Naive thymus-derived CD4-positive, alpha-beta T cell (primary cell): ENCODE measurements around the gene FAM234A. TPM values are rescaled to one million over a fixed set of nuclear protein-coding genes. Genes with fewer than 3 reads are reported as not detected.

Source experiments
- ATAC-seq: fragments of 150-1000 bp; cut with Tn5 transposase; 2 replicates; pipeline ENCODE4 v1.10.0; 2021; ENCODE audit warnings: mild to moderate bottlenecking, moderate library complexity
- CTCF ChIA-PET: fragments of 350-600 bp; sonication (Branson Sonifier 250); formaldehyde crosslinking; loops from one replicate; lab custom pipeline; 2021; ENCODE audit warnings: antibody characterized with exemption; lab: Charles Lee
- POLR2A ChIA-PET: fragments of 350-600 bp; sonication (Branson Sonifier 250); formaldehyde crosslinking; loops from one replicate; lab custom pipeline; 2021; ENCODE audit warnings: antibody characterized with exemption, inconsistent platforms; lab: Charles Lee
- DNase-seq, 9 donors: peaks; one replicate each; pipeline versions ENCODE4 v3.0.0 to v3.0.0-alpha.2; 2020 to 2022; ENCODE audit warnings: mixed read lengths in 1 of 9
- H3K27ac ChIP-seq: one replicate; pipeline ENCODE4 v1.7.0; 2013; ENCODE audit warnings: mild to moderate bottlenecking, low read depth, low read length, moderate library complexity
- H3K27me3 ChIP-seq, 2 donors: one replicate each; pipeline ENCODE4 v1.7.0; 2013; ENCODE audit warnings: low read length in 2 of 2, mild to moderate bottlenecking in 2 of 2, moderate library complexity in 2 of 2; ENCODE audit not compliant: control insufficient read depth in 2 of 2, insufficient read depth in 2 of 2
- H3K36me3 ChIP-seq, 3 experiments: 1 replicate in 2 of 3; 2 replicates in 1 of 3; pipeline ENCODE4 v1.7.0; 2013; ENCODE audit warnings: low read length in 3 of 3, mild to moderate bottlenecking in 3 of 3, moderate library complexity in 1 of 3; ENCODE audit not compliant: insufficient read depth in 3 of 3, control insufficient read depth in 2 of 3
- H3K4me1 ChIP-seq, 2 donors: one replicate each; pipeline ENCODE4 v1.7.0; 2013; ENCODE audit warnings: low read length in 2 of 2, mild to moderate bottlenecking in 2 of 2, moderate library complexity in 1 of 2; ENCODE audit not compliant: control insufficient read depth in 2 of 2, insufficient read depth in 2 of 2
- H3K4me3 ChIP-seq: 2 replicates; pipeline ENCODE4 v1.7.0; 2013; ENCODE audit warnings: mild to moderate bottlenecking, low read length
- H3K9me3 ChIP-seq, 3 experiments: 1 replicate in 2 of 3; 2 replicates in 1 of 3; pipeline ENCODE4 v1.7.0; 2013; ENCODE audit warnings: low read length in 3 of 3; ENCODE audit not compliant: control insufficient read depth in 2 of 3
- H3K27ac Mint-ChIP-seq, 9 donors: one replicate each; pipeline ENCODE4 v1.8.0; 2020 to 2022; ENCODE audit warnings: mixed read lengths in 9 of 9, mild to moderate bottlenecking in 8 of 9, moderate library complexity in 5 of 9, inconsistent platforms in 2 of 9
- H3K27me3 Mint-ChIP-seq, 5 donors: one replicate each; pipeline ENCODE4 v1.8.0; 2021 to 2022; ENCODE audit warnings: mixed read lengths in 5 of 5, mild to moderate bottlenecking in 1 of 5
- H3K36me3 Mint-ChIP-seq, 5 donors: one replicate each; pipeline ENCODE4 v1.8.0; 2020 to 2022; ENCODE audit warnings: mixed read lengths in 5 of 5, mild to moderate bottlenecking in 3 of 5, inconsistent platforms in 1 of 5
- H3K4me1 Mint-ChIP-seq, 7 donors: one replicate each; pipeline ENCODE4 v1.8.0; 2020 to 2022; ENCODE audit warnings: mixed read lengths in 7 of 7, mild to moderate bottlenecking in 3 of 7, inconsistent platforms in 1 of 7
- H3K4me3 Mint-ChIP-seq, 10 donors: one replicate each; pipeline ENCODE4 v1.8.0; 2020 to 2022; ENCODE audit warnings: mild to moderate bottlenecking in 10 of 10, mixed read lengths in 10 of 10, moderate library complexity in 6 of 10, inconsistent platforms in 2 of 10
- H3K9me3 Mint-ChIP-seq, 11 donors: one replicate each; pipeline ENCODE4 v1.8.0; 2020 to 2022; ENCODE audit warnings: mixed read lengths in 11 of 11, mild to moderate bottlenecking in 4 of 11, inconsistent platforms in 1 of 11, moderate library complexity in 1 of 11
- intact Hi-C, 2 donors: fragments of 100-400 bp; cut with micrococcal nuclease; formaldehyde crosslinking; loops; one replicate each; pipeline ENCODE4 v1.15.1; 2023
- polyA plus RNA-seq, 2 donors: library from polyadenylated mRNA; unstranded; fragments of 300-500 nt; fragmentation: Illumina TruSeq; gene quantifications; one replicate each; pipeline ENCODE4 v1.2.3, GENCODE V29; 2021
- total RNA-seq, 6 experiments: library from RNA in 5 of 6; stranded (reverse) in 5 of 6; gene quantifications; 1 replicate in 5 of 6; 2 replicates in 1 of 6; pipeline ENCODE4 v1.2.3 and lab custom pipeline; 2021 to 2026

FAM234A gene
- total and polyA plus RNA-seq, 7 experiments from 2014 or later: 30.4 to 43.9 (median 32.9) TPM

DNA sequence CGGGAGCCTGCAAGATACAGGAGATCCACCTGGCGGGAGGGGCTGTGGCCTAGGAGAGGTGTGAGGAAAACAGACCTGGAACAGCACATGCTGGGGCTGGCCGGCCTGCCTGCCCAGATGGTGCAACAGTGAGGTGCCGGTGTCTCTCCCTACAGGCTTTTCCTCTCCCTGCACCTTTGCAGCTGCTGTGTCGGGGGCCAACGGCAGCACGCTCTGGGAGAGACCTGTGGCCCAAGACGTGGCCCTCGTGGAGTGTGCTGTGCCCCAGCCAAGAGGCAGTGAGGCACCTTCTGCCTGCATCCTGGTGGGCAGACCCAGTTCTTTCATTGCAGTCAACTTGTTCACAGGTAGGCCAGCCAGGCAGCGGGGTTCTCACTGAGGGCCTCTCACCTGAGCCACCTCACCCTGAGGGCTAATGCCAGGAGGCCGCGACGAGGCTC lies 25.2 kb downstream of the FAM234A start:
- no peak overlapping the region for H3K4me3 Mint-ChIP-seq
- POLR2A ChIA-PET: no interaction called here

GRCh38 chr16:260326-260725 lies 25.7 kb downstream of the FAM234A start:
- Mint-ChIP-seq H3K27ac (no peak overlapping the region), H3K36me3 (peaks cover 4 to 22% (median 12%) of the 10 kb centered on the region in 5 donors), H3K4me3 (no peak overlapping the region), H3K27me3 (no peaks in the 10 kb centered on the region), H3K4me1 (peaks cover 0 to 11% (median 7%) of the 10 kb centered on the region in 7 donors), H3K9me3 (no peaks in the 10 kb centered on the region)
- H3K4me1 ChIP-seq: no peaks in the 10 kb centered on the region
- no peak for DNase-seq
- H3K9me3 ChIP-seq: no peaks in the 10 kb centered on the region
- H3K4me3 ChIP-seq: no peak overlapping the region
- ChIA-PET POLR2A (no interaction called here), CTCF (no interaction called here)
- ATAC-seq: no peak
- intact Hi-C loops: no loop called here
- H3K27ac ChIP-seq: no peak overlapping the region
- H3K27me3 ChIP-seq: no peaks in the 10 kb centered on the region
- peaks cover 0 to 68% (median 0%) of the 10 kb centered on the region in 3 experiments for H3K36me3 ChIP-seq

More for the DNA sequence above, 25.2 kb downstream of the FAM234A start:
- intact Hi-C loops: no loop called here
- Histone ChIP-seq H3K27me3 (no peaks in the 10 kb centered on the region), H3K4me3 (no peak overlapping the region), H3K4me1 (no peaks in the 10 kb centered on the region), H3K27ac (no peak overlapping the region), H3K9me3 (no peaks in the 10 kb centered on the region), H3K36me3 (peaks cover 0 to 66% (median 0%) of the 10 kb centered on the region in 3 experiments)
- Mint-ChIP-seq H3K27me3 (no peaks in the 10 kb centered on the region), H3K36me3 (peaks cover 6 to 26% (median 12%) of the 10 kb centered on the region in 5 donors), H3K9me3 (no peaks in the 10 kb centered on the region), H3K27ac (no peak overlapping the region), H3K4me1 (peaks cover 0 to 16% (median 10%) of the 10 kb centered on the region in 7 donors)
- DNase-seq: no peak
- CTCF ChIA-PET: no interaction called here
- no peak for ATAC-seq

- Histone ChIP-seq H3K4me1 (no peaks in the 10 kb centered on the region), H3K27ac (no peak overlapping the region), H3K36me3 (peaks cover 0 to 62% (median 0%) of the 10 kb centered on the region in 3 experiments), H3K4me3 (no peak overlapping the region), H3K9me3 (no peaks in the 10 kb centered on the region), H3K27me3 (no peaks in the 10 kb centered on the region)
- intact Hi-C loops: no loop called here
- H3K4me3 Mint-ChIP-seq: no peak overlapping the region
- H3K27ac Mint-ChIP-seq: no peak overlapping the region
- no peaks in the 10 kb centered on the region for H3K9me3 Mint-ChIP-seq
- H3K27me3 Mint-ChIP-seq: no peaks in the 10 kb centered on the region
- peaks cover 0 to 15% (median 7%) of the 10 kb centered on the region in 5 donors for H3K36me3 Mint-ChIP-seq
- H3K4me1 Mint-ChIP-seq: peaks cover 0 to 6% (median 3%) of the 10 kb centered on the region in 7 donors
- CTCF ChIA-PET: no interaction called here
- no peak for DNase-seq
- POLR2A ChIA-PET: no interaction called here
- ATAC-seq: no peak
Observed at GRCh38 chr16:261031-261691, 26.5 kb downstream of the FAM234A start.

- DNase-seq (no peak), ATAC-seq (no peak)
- intact Hi-C loops: no loop called here
- Histone ChIP-seq H3K27me3 (no peaks in the 10 kb centered on the region), H3K4me1 (no peaks in the 10 kb centered on the region), H3K4me3 (no peak overlapping the region), H3K36me3 (peaks cover 0 to 62% (median 0%) of the 10 kb centered on the region in 3 experiments), H3K9me3 (no peaks in the 10 kb centered on the region), H3K27ac (no peak overlapping the region)
- CTCF ChIA-PET: no interaction called here
- H3K27me3 Mint-ChIP-seq: no peaks in the 10 kb centered on the region
- peaks cover 0 to 14% (median 5%) of the 10 kb centered on the region in 5 donors for H3K36me3 Mint-ChIP-seq
- POLR2A ChIA-PET: no interaction called here
- peaks cover 0 to 4% (median 0%) of the 10 kb centered on the region in 7 donors for H3K4me1 Mint-ChIP-seq
- no peak overlapping the region for H3K27ac Mint-ChIP-seq
- H3K4me3 Mint-ChIP-seq: no peak overlapping the region
- no peaks in the 10 kb centered on the region for H3K9me3 Mint-ChIP-seq
Observed at GRCh38 chr16:262121-262745, 27.6 kb downstream of the FAM234A start.

DNA sequence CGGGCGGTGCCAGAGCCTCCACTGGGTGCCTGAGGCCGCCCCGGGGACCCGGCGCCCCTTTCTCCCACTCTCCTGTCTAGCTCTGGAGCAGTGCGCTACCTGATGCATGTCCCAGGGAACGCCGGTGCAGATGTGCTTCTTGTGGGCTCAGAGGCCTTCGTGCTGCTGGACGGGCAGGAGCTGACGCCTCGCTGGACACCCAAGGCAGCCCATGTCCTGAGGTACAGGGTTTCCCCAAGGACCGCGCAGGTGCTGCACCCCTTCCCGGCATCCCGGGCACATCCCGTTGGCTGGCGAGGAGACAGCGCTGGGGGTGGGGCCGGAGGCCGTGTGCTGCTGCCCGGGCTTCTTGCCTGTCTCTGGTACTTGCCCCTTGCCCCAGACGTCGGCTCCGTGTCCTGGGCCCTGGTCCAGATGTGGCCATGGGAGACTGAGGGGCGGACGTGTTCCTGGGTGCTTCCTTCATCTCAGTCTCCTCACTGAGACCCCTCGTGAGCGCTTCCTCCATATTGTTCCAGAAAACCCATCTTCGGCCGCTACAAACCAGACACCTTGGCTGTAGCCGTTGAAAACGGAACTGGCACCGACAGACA lies 28.7 kb downstream of the FAM234A start:
- no peak for DNase-seq
- H3K36me3 ChIP-seq: peaks cover 0 to 62% (median 0%) of the 10 kb centered on the region in 3 experiments
- CTCF ChIA-PET: no interaction called here

DNA sequence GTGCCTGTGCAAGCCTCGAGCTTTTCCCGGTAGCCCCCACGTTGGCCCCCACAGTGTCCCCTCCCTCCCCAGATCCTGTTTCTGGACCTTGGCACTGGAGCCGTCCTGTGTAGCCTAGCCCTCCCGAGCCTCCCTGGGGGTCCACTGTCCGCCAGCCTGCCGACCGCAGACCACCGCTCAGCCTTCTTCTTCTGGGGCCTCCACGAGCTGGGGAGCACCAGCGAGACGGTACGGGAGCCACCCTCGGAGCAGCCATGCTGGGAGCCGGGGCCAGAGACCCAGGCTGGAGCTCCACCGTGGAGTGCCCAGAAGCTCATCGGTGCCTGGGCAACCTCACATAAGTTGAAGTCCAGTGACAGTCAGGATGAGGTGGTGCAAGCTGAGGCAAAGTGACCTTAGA lies 29.3 kb downstream of the FAM234A start:
- no peaks in the 10 kb centered on the region for H3K27me3 ChIP-seq
- no peaks in the 10 kb centered on the region for H3K27me3 Mint-ChIP-seq
- no peak for ATAC-seq
- ChIA-PET CTCF (no interaction called here), POLR2A (no interaction called here)
- peaks cover 0 to 62% (median 0%) of the 10 kb centered on the region in 3 experiments for H3K36me3 ChIP-seq
- H3K27ac Mint-ChIP-seq: no peak overlapping the region
- H3K27ac ChIP-seq: no peak overlapping the region
- peaks cover 0 to 7% (median 3%) of the 10 kb centered on the region in 7 donors for H3K4me1 Mint-ChIP-seq
- H3K4me1 ChIP-seq: no peaks in the 10 kb centered on the region
- DNase-seq: no peak
- H3K36me3 Mint-ChIP-seq: peaks cover 0 to 14% (median 4%) of the 10 kb centered on the region in 5 donors
- H3K4me3 Mint-ChIP-seq: no peak overlapping the region
- no peak overlapping the region for H3K4me3 ChIP-seq
- no peaks in the 10 kb centered on the region for H3K9me3 ChIP-seq
- H3K9me3 Mint-ChIP-seq: peaks cover 0 to 3% (median 0%) of the 10 kb centered on the region in 11 donors
- intact Hi-C loops: no loop called here

More for the DNA sequence above, 28.7 kb downstream of the FAM234A start:
- Mint-ChIP-seq H3K36me3 (peaks cover 0 to 14% (median 5%) of the 10 kb centered on the region in 5 donors), H3K9me3 (peaks cover 0 to 3% (median 0%) of the 10 kb centered on the region in 11 donors), H3K27me3 (no peaks in the 10 kb centered on the region), H3K4me1 (peaks cover 0 to 7% (median 3%) of the 10 kb centered on the region in 7 donors), H3K27ac (no peak overlapping the region), H3K4me3 (no peak overlapping the region)
- no peaks in the 10 kb centered on the region for H3K9me3 ChIP-seq
- no peak overlapping the region for H3K27ac ChIP-seq
- H3K4me3 ChIP-seq: no peak overlapping the region
- H3K27me3 ChIP-seq: no peaks in the 10 kb centered on the region
- POLR2A ChIA-PET: no interaction called here
- ATAC-seq: no peak
- no peaks in the 10 kb centered on the region for H3K4me1 ChIP-seq
- intact Hi-C loops: no loop called here
